Measurements from ENCODE around the gene PPM1E. TPM values are rescaled to one million over a fixed set of nuclear protein-coding genes. Genes with fewer than 3 reads are reported as not detected.
"Not testable (repeated sequence)": the region's sequence is repeated elsewhere in the genome, so short reads cannot be mapped to it uniquely, and the experiment has no call there.

PPM1E gene
- total RNA-seq, 1 donor from 2014 or later: 51.4 TPM

DNA sequence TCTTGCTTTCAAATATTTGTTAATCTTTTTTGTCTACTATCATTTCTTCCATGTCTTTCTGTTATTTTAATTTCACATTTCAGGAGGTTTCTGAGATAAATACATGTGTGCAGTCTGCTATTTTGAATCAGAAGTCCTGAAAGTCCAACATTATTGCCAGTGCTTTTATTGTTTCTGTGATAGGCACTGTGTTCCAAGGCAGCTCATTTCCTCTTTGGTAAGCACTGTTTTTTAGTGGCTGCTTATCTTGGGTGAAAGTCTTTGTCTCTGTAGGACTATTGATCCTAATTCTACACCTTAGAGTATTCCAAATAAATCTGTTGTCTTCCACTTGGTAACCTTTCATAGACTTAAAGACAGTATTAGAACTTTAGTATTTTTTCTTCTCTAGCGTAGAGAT is 76.1 kb downstream of the PPM1E start:
- no peak for DNase-seq (ENCODE audit: low spot score in 2 of 2)
- no peak for FAIRE-seq

DNA sequence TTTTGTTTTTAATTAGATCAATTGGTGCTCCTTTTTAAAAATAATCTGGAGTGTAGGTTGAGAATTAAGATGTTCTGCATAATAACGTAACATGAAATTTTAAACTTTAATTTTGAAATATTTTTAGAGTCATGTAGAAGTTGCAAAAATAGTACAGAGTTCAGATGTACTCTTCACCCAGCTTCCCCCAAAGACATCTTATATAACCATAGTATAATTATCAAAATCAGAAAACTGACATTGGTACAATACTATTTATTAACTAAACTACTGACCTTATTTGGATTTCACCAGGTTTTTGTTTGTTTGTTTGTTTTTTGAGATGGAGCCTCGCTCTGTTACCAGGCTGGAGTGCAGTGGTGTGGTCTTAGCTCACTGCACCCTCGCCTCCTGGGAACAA is 76.9 kb downstream of the PPM1E start:
- FAIRE-seq: no peak
- no peak for DNase-seq (ENCODE audit: low spot score in 2 of 2)

DNA sequence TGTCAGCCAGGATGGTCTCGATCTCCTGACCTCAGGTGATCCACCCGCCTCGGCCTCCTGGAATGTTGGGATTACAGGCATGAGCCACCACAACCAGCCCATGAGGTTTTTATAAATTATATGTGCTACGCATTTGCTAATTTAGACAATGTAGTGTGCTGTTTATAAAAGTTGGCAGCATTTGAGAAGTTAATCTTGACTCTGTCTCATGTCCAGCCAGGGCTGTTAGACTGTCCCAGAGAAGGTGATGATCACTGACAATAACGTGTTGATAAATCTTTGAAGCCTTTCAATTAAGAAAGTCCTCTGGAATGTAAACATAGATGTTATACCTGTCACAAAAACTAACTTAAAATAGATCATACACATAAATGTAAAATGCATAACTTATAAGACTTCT is 82.0 kb downstream of the PPM1E start:
- FAIRE-seq: no peak

DNA sequence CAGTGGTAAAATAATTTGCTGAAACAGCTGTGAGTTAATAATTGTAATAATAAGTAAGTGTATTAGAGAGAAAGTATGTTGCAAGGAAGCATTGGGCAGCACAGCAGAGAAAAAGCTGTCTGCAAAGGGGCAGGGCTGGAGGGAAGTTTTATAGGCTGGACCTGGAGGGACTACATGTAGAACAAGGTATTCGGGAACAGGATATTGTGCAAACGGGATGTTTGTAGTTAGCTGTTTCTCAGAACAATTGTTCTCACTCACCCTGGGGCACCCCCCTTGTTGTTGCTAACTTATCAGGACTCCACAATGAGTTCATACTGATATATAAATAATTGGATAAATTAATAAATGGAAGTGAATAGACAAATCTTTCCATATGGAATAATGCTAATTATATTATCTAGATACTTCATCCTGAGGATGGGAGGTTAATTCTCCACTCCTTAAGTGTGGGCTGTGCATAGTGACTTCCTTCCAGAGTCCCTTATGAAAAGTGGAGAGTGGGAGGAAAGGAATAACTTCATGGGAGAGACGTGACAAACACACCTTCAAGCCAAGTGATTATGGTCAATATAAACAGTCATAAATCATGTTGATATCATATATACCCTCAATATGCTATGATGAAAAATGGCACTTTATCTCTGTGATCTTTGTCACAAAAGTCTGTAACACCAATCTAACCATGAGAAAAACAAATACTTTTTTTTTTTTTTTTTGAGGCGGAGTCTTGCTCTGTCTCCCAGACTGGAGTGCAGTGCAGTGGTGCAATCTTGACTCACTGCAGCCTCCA is 85.4 kb downstream of the PPM1E start:
- FAIRE-seq: no peak

More for the DNA sequence above, 82.0 kb downstream of the PPM1E start:
- no peak for DNase-seq (ENCODE audit: low spot score in 2 of 2)

DNA sequence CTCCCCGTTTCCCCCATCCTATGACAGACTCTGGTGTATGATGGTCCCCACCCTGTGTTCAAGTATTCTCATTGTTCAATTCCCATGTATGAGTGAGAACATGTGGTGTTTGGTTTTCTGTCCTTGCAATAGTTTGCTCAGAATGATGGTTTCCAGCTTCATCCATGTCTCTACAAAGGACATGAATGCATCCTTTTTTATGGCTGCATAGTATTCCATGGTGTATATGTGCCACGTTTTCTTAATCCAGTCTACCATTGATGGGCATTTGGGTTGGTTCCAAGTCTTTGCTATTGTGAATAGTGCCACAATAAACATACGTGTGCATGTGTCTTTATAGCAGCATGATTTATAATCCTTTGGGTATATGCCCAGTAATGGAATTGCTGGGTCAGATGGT is 90.8 kb downstream of the PPM1E start:
- DNase-seq (ENCODE audit: low spot score in 2 of 2); FAIRE-seq: not testable (repeated sequence)

More for the DNA sequence above, 85.4 kb downstream of the PPM1E start:
- no peak for DNase-seq (ENCODE audit: low spot score in 2 of 2)

DNA sequence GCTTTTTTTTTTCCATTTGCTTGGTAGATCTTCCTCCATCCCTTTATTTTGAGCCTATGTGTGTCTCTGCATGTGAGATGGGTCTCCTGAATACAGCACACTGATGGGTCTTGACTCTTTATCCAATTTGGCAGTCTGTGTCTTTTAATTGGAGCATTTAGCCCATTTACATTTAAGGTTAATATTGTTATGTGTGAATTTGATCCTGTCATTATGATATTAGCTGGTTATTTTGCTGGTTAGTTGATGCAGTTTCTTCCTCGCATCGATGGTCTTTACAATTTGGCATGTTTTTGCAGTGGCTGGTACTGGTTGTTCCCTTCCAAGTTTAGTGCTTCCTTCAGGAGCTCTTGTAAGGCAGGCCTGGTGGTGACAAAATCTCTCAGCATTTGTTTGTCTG is 94.5 kb downstream of the PPM1E start:
- not testable (repeated sequence) for DNase-seq (ENCODE audit: low spot score in 2 of 2); FAIRE-seq

DNA sequence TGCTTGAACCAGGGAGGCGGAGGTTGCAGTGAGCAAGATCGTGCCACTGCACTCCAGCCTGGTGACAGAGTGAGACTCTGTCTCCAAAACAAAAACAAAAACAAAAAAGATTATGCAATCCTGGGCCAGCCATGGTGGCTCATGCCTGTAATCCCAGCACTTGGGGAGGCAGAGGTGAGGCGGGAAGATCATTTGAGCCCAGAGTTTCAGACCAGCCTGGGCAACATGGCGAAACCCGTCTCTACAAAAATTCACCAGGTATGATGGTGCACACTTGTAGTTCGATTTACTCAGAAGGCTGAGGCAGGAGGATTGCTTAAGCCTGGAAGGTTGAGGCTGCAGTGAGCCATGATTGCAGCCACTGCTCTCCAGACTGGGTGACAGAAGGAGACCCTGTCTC is 109.6 kb downstream of the PPM1E start:
- FAIRE-seq: no peak
- no peak for DNase-seq (ENCODE audit: low spot score in 2 of 2)

DNA sequence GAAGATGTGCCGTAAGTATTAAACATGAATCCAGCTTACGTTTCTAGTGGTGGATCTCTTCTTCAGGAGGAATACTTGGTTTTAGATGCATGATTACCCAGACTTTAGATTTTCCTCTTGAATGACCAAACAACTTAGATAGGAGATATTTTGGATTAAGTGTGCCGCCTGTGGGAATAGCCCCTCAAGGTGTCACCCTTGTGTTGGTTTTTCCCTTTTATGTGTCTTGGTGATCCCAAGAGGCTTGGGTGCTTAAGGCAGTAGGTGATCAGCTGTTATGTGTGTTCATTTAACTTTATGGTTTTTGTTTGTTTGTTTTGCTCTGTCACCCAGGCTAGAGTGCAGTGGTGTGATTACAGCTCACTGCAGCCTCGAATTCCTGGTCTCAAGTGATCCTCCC is 115.1 kb downstream of the PPM1E start:
- no peak for FAIRE-seq
- no peak for DNase-seq (ENCODE audit: low spot score in 2 of 2)

DNA sequence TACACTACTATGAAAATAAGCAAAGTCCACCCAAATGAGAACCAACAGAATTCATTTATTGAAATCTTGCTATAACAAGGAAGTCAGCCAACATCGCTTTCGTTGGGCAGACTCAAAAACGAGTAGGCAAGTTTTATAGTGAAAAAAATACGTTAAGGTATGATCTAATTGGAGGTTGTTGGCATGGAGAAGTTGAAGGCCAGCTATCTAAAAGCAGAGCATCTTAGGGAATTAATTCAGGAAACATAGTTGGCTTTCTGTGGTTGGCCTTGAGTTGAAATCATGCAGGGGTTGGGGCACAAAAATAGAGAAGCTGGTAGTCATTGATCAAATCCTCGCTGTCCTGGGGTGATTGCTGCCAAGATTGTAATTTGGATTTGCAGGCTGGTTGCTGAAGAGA is 118.3 kb downstream of the PPM1E start:
- no peak for FAIRE-seq
- DNase-seq (ENCODE audit: low spot score in 2 of 2): no peak

DNA sequence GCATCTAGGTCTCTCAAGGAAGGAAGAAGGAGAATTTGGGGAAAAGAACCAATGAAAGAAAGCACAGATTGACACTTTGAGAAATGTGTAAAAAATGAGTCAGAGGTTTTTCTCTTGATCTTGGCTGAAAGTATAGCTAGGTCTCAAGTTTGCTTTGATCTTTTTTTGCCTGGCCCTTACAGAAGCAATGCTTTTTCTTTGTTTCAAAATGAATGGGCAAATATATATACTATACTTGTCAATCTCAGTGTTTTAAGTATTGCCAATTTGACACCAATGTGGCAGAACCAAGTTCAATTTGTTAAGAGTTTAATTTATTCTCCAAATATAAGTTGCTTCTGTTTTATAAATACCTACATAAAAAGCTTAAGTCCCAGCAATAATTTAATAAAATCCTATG is 119.6 kb downstream of the PPM1E start:
- FAIRE-seq (no peak), DNase-seq (ENCODE audit: low spot score in 2 of 2) (no peak)

DNA sequence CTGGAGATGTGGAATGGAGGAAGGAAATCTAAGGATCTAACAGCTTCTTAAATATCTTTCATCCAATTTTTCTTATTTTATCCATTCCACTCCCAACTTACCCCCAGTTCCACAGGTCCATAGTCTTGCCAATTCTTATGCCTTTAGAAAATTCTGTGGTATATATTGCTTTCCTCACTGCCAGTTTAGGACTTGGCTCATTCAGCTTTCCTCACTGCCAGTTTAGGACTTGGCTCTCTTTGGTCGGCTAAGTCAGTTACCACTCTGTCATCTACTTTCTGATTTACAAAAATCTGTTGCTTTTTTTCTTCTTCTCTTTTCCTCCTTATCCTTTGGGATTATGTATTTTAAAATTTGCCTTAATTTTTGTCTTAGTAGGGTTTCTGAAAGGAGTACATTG is 128.5 kb downstream of the PPM1E start:
- DNase-seq (ENCODE audit: low spot score in 2 of 2): no peak

DNA sequence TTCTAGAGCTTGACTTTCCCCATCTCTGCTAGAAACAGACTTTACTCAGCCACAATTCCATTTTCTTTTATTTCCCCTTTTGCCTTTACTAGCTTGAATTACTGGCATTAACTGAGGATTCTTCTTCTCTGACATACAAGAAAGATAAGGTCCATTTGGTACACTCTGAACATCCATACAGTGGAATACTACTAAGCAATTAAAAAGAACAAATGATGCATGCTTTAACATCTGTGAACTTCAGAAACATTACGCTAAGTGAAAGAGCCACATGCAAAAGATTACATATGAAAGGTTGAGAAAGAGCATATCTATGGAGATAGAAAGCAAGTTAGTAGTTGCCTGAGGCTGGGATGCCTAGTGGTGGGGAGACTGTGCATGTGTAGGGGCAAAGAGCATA is 130.9 kb downstream of the PPM1E start:
- DNase-seq (ENCODE audit: low spot score in 2 of 2): no peak
- FAIRE-seq: no peak

More for the DNA sequence above, 128.5 kb downstream of the PPM1E start:
- no peak for FAIRE-seq

DNA sequence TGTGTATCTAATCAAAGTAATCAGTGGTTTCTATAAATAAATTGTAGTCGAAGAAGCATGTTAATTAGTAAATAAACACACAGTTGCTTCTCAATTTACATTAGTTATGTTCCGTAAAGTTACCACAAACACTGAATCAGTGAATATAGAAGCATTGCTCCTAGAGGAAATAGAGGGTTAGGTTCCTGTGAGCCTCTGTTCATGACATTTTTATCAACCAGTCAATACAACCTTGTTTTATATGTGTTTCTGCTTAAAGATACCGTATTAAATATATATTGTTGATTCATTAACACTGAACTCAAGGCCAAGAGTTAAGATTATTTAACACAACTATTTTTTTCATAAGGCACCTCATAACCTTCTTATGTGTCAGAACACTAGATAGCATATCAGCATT is 134.3 kb downstream of the PPM1E start:
- no peak for DNase-seq (ENCODE audit: low spot score in 2 of 2)
- no peak for FAIRE-seq

DNA sequence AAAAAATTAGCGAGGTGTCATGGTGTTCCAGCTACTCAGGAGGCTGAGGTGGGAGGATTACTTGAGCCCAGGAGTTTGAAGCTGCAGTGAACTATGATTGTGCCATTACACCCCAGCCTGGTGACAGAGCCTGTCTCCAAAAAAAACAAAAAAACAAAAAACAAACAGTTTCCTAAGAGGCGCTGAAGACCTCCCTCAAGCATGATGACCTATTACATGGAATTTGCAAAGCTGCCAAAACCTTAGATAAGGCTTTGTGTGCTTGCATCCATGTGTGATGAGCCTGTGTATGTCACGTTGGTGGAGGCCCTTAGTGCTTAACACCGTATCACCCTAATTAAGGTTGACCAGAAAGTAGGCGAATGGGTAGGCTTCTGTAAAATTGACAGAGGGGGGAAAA is 143.5 kb downstream of the PPM1E start:
- DNase-seq (ENCODE audit: low spot score in 2 of 2) (no peak), FAIRE-seq (no peak)

DNA sequence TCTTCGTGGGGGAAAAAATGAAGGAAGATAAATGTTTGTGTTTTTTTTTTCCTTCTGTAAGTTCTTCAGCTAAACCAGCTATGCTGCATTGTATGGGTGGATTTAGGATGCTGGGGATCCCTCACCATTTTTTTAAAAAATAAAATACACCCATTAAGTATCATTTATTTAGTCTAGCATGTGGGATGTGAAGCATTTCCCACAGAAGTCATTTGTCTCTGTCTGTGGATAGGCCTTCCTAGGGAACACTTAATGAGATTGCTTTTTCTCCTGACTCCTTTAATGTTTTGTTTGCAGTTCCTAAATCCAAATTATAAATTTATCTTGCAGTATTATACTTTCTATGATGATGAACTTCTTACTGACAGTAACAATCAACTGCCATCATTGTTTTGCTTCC is 146.7 kb downstream of the PPM1E start:
- DNase-seq (ENCODE audit: low spot score in 2 of 2): no peak
- FAIRE-seq: no peak

DNA sequence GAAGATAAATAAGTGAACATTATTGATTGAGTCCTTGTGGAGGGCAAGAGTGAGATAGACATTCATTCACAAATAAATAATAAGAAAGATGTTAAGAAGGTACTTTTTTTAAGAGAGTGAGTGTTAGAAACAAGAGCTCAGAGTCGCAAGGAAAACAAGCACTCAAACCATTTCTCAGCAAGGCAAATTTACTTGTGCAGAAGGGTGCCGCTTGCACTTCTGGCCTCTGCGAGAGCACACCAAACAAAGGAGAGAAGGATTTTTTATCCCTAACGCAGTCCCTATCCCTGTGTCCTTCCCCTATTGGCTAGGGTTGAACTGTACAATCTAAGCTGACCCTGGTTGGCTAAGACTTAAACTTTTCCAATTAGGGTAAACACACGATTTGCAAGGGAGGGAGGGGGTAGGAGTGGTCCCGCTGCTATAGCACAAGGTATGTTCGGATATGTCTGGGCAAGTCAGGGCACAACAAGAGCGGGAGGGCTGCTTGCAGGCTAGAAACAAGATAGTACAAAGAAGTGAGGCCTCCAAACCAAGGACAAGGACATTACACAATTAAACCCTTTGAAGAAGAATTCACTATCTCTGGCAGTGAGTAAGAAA is 156.2 kb downstream of the PPM1E start:
- FAIRE-seq (no peak), DNase-seq (ENCODE audit: low spot score in 2 of 2) (no peak)

DNA sequence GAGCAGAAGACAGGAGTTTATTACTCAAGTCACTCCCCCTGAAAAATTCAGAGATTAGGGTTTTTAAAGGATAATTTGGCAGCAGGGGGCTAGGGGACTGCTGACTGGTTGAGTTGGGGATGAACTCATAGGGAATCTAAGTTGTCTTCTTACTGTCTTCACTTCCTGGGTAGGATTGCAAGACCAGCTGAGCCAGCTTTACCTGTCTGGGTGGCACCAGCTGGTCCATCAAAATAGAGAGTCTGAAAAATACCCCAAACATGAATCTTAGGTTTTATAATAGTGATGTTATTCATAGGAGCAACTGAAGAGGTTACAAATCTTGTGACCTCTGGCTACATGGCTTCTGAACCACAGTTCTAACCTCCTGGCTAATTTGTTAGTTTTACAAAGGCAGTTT is 157.9 kb downstream of the PPM1E start:
- DNase-seq (ENCODE audit: low spot score in 2 of 2) (no peak), FAIRE-seq (no peak)

DNA sequence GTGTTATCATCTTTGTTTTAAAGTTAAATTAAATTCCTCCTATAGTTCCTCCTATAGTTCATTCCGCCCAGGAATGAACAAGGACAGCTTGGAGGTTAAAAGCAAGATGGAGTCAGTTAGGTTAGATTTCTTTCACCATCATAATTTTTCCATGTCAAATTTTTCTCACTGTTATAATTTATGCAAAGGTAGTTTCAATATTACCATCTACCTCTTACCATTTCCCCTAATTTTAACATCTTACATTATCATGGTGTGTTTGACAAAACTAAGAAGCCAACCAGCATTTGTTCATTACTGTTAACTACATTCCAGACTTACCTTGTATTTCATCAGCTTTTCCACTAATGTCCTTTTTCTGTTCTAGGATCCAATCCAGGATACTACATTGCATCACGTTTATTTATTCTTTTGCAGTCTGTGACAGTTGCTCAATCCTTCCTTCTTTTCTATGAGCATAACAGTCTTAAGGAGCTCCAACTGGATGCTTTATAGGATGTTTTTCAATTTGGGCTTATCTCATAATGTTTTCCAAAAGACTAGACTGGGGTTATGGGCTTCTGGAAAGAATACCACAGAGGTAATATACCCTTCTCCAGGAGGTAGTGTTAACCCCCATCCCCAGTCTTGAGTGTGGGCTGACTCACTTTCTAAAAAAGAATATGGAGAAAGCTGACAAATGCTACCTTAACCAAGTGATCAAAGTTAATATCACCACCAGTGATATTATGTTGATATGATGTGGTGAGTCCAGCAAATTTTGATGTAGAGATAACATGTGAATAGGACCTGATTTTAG is 158.5 kb downstream of the PPM1E start:
- FAIRE-seq: no peak
- DNase-seq (ENCODE audit: low spot score in 2 of 2): no peak

DNA sequence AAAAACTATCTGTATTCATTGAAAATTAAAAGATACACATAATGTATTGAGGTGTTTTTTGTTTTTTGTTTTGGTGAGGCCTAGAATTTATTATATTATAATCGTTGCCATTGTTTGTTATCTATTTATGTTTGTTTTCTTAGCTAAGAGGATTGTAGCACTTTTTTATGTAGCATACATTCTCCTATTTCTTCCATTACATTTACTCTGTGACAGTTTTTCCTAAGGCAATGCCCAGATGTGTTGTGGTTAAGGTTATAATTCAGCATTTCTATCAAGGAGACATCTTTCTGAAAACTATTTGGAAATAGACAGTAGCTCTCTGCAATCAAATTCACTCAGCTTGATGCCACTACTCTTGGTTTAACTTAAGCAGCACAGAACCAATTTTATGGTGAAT is 161.6 kb downstream of the PPM1E start:
- FAIRE-seq (no peak), DNase-seq (ENCODE audit: low spot score in 2 of 2) (no peak)

DNA sequence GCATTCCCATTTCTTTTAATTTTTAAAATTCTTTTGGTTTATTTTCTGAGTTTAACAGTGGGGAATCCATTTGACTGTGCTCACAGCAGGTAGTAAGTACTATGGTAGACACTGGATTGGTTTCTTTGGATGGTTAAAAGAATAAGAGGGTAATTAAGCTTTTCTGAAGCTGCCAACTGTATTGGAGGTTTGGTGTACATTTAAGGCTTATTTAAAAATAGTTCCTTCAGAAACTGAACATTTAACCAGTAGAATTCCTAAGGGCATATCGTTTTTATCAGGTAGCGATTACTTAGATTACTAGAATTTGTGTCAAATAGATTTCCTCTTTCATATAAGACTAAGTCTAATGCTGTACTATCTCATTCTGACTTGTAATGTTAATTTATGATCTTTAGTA is 162.4 kb downstream of the PPM1E start:
- no peak for FAIRE-seq

DNA sequence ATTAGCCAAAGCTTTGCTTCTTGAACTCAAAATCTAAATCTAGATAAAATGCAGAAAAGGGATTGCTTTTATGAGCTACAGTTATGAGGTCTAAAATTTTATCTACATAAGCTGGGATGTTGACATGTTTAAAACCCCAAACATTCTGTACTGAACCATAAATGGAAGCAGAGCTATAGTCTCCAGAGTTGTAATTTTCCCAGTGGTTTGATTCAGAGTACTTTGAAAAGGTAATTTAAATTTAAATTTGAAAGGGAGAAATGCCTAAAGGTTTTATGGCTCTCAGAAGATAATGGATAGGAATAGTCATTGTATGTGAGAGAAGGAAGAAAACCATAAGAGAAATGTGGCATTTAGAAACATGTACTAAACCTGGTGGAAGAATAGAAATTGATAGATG is 163.2 kb downstream of the PPM1E start:
- no peak for FAIRE-seq
- no peak for DNase-seq (ENCODE audit: low spot score in 2 of 2)

More for the DNA sequence above, 162.4 kb downstream of the PPM1E start:
- DNase-seq (ENCODE audit: low spot score in 2 of 2): no peak

Data from frontal cortex (tissue), 4 donors.